Prostate gland (tissue), 2 donors: ENCODE measurements around the gene KANSL1. TPM values are rescaled to one million over a fixed set of nuclear protein-coding genes. Genes with fewer than 3 reads are reported as not detected.

Source experiments
- DNase-seq: peaks from one replicate; pipeline ENCODE4 v3.0.0-alpha.2; 2019; ENCODE audit warnings: low spot score
- H3K27ac ChIP-seq, 2 donors: fragments of 200-600 bp; sonication (generic); 2 replicates each; pipeline ENCODE4 v1.5.1; 2017 to 2019
- H3K27me3 ChIP-seq: fragments of 200-600 bp; sonication (generic); replicated peaks from 2 replicates; pipeline ENCODE4 v1.5.1; 2019; ENCODE audit not compliant: insufficient read depth
- H3K36me3 ChIP-seq, 2 donors: fragments of 200-600 bp; sonication (generic); 1 replicate in 1 of 2; 2 replicates in 1 of 2; pipeline versions ENCODE4 v1.5.1 to v1.8.1; 2017 to 2019
- H3K4me1 ChIP-seq: fragments of 200-600 bp; sonication (generic); replicated peaks from 2 replicates; pipeline ENCODE4 v1.5.1; 2019
- H3K4me3 ChIP-seq, 2 donors: fragments of 200-600 bp; sonication (generic); 2 replicates each; pipeline ENCODE4 v1.5.1; 2017 to 2019
- H3K9me3 ChIP-seq: fragments of 200-600 bp; sonication (generic); 2 replicates; pipeline ENCODE4 v1.5.1; 2017
- CTCF ChIP-seq, 4 experiments: fragments of 200-600 bp in 2 of 4; fragments of 450-650 bp in 2 of 4; sonication (generic) in 2 of 4; IDR thresholded peaks; 1 replicate in 3 of 4; 2 replicates in 1 of 4; pipeline ENCODE4 v1.5.1; 2016 to 2019; ENCODE audit warnings: antibody characterized with exemption in 4 of 4, mild to moderate bottlenecking in 2 of 4, moderate library complexity in 2 of 4
- POLR2A ChIP-seq: fragments of 450-650 bp; IDR thresholded peaks from one replicate; pipeline ENCODE4 v1.6.1; 2016; ENCODE audit warnings: antibody characterized with exemption, mild to moderate bottlenecking
- POLR2AphosphoS5 ChIP-seq: sonication (generic); formaldehyde crosslinking; IDR thresholded peaks from one replicate; pipeline ENCODE4 v1.6.1; 2017; ENCODE audit warnings: antibody characterized with exemption
- WGBS: methylation state at CpG from one replicate; pipeline ENCODE4 v1.1.5; 2018; 5-methylcytosine and 5-hydroxymethylcytosine counted together
- intact Hi-C: fragments of 100-400 bp; cut with DNase I; formaldehyde crosslinking; loops from one replicate; pipeline ENCODE4 v1.14.2; 2022
- total RNA-seq, 2 donors: library from RNA; depleted of rRNA; stranded (reverse); fragments of >200 nt; gene quantifications; one replicate each; pipeline ENCODE4 v1.1.0, GENCODE V29; 2016

The KANSL1 gene
- total RNA-seq, 2 donors from 2014 or later = 60.4 to 109 TPM

- Histone ChIP-seq H3K4me3 (no peak overlapping the region), H3K36me3 (no peaks in the 10 kb centered on the region), H3K9me3 (no peaks in the 10 kb centered on the region), H3K27ac (no peak overlapping the region), H3K27me3 (no peaks in the 10 kb centered on the region), H3K4me1 (no peaks in the 10 kb centered on the region)
- intact Hi-C loops = no loop called here
- 84% methylated on average over 4 of the region's 4 CpGs for WGBS
- no peak for TF ChIP-seq POLR2A
- TF ChIP-seq CTCF (IDR thresholded peaks at IDR 0.05) = no peak
- TF ChIP-seq POLR2AphosphoS5 = no peak
- no peak for DNase-seq
Measured at GRCh38 chr17:46135126-46135812, 58.0 kb downstream of the KANSL1 start.

DNA sequence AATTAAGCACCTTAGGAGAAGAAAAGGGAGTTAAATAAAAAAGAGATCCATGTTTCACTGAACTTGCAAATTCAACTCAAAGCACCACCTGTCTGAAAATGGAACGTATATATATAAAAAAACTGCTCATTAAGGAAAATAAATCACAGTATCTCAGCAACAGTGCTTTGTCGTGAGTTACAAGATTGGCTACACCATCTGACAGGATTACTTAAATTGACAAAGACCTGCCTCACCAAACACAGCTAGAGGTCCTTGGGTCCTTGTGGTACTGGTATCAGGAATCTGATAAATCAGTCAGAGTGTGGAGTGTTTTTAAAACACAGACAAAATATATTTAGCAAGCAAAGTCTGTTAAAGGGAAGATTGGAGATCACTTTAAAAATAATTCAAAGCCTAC is 63.9 kb downstream of the KANSL1 start:
- H3K4me1 ChIP-seq = no peaks in the 10 kb centered on the region
- no peak overlapping the region for H3K4me3 ChIP-seq
- 37% methylated on average over 2 of the region's 2 CpGs for WGBS
- TF ChIP-seq POLR2A (no peak), POLR2AphosphoS5 (no peak)
- no peak overlapping the region for H3K27ac ChIP-seq
- no peaks in the 10 kb centered on the region for H3K36me3 ChIP-seq
- DNase-seq = no peak
- no peaks in the 10 kb centered on the region for H3K27me3 ChIP-seq
- intact Hi-C loops = no loop called here
- H3K9me3 ChIP-seq = no peaks in the 10 kb centered on the region

GRCh38 chr17:46128453-46128852 is 64.8 kb downstream of the KANSL1 start:
- intact Hi-C loops = no loop called here
- 85% methylated on average over 4 of the region's 4 CpGs for WGBS
- DNase-seq = no peak
- Histone ChIP-seq H3K9me3 (no peaks in the 10 kb centered on the region), H3K4me3 (no peak overlapping the region), H3K27ac (no peak overlapping the region), H3K4me1 (no peaks in the 10 kb centered on the region), H3K36me3 (no peaks in the 10 kb centered on the region), H3K27me3 (no peaks in the 10 kb centered on the region)
- no peak for TF ChIP-seq POLR2A
- no peak for TF ChIP-seq CTCF (IDR thresholded peaks at IDR 0.05)
- TF ChIP-seq POLR2AphosphoS5 = no peak

- no peak overlapping the region for H3K27ac ChIP-seq
- TF ChIP-seq POLR2AphosphoS5 = no peak
- no peak overlapping the region for H3K4me3 ChIP-seq
- no peak for DNase-seq
- H3K27me3 ChIP-seq = no peaks in the 10 kb centered on the region
- intact Hi-C loops = no loop called here
- no peaks in the 10 kb centered on the region for H3K4me1 ChIP-seq
- 96% methylated on average over 2 of the region's 2 CpGs for WGBS
- no peaks in the 10 kb centered on the region for H3K9me3 ChIP-seq
- no peaks in the 10 kb centered on the region for H3K36me3 ChIP-seq
Measured at GRCh38 chr17:46127524-46127923, 65.7 kb downstream of the KANSL1 start.

GRCh38 chr17:46126840-46127239 is 66.4 kb downstream of the KANSL1 start:
- TF ChIP-seq POLR2AphosphoS5 (no peak), CTCF (IDR thresholded peaks at IDR 0.05) (no peak), POLR2A (no peak)
- WGBS = 79% methylated on average over 1 of the region's 1 CpG
- no peak for DNase-seq
- intact Hi-C loops = no loop called here
- H3K4me3 ChIP-seq = no peak overlapping the region
- H3K36me3 ChIP-seq = no peaks in the 10 kb centered on the region
- H3K27me3 ChIP-seq = no peaks in the 10 kb centered on the region
- no peaks in the 10 kb centered on the region for H3K4me1 ChIP-seq
- no peak overlapping the region for H3K27ac ChIP-seq
- no peaks in the 10 kb centered on the region for H3K9me3 ChIP-seq

DNA sequence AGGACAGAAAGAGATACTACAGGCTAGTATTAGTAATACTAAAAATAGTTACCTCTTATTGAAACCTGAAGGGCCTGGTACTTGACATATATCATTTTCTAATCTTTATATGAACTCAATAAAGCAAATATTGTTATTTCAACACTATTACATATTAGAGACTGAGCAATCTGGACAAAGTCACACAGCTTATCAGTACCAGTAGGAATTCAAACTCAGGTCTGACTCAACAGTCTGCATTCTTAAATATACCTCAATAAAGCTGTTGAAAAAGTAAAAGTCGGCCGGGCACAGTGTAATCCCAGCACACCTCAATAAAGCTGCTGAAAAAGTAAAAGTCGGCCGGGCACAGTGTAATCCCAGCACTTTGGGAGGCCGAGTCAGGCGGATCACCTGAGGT is 67.4 kb downstream of the KANSL1 start:
- DNase-seq = no peak
- WGBS = 95% methylated on average over 6 of the region's 6 CpGs
- Histone ChIP-seq H3K4me1 (no peaks in the 10 kb centered on the region), H3K27me3 (no peaks in the 10 kb centered on the region), H3K9me3 (no peaks in the 10 kb centered on the region), H3K36me3 (no peaks in the 10 kb centered on the region), H3K27ac (no peak overlapping the region), H3K4me3 (no peak overlapping the region)
- intact Hi-C loops = no loop called here
- no peak for TF ChIP-seq POLR2AphosphoS5
- no peak for TF ChIP-seq CTCF (IDR thresholded peaks at IDR 0.05)
- no peak for TF ChIP-seq POLR2A
